ENCODE measurements around the gene CHRD.

The CHRD gene

DNA sequence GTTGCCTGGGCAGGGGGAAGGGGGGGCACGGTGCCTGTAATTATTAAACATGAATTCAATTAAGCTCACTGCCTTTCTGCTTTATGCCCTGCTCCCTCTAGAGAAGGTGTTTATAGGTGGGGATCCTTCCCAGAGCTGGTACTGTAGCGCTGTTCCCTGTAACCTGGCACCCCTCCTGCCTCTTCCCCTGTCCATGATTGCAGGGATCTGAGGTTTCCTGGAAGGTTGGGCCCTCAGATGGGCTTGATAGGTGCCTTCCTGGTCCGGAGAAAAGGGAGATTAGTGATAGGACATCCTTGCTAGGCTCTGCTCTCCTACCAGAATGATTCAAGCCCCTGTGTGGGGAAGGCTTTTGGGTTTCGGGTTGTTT lies 44.6 kb upstream of the CHRD start:
- peaks cover 54% of the 10 kb centered on the region for H3K36me3 ChIP-seq

DNA sequence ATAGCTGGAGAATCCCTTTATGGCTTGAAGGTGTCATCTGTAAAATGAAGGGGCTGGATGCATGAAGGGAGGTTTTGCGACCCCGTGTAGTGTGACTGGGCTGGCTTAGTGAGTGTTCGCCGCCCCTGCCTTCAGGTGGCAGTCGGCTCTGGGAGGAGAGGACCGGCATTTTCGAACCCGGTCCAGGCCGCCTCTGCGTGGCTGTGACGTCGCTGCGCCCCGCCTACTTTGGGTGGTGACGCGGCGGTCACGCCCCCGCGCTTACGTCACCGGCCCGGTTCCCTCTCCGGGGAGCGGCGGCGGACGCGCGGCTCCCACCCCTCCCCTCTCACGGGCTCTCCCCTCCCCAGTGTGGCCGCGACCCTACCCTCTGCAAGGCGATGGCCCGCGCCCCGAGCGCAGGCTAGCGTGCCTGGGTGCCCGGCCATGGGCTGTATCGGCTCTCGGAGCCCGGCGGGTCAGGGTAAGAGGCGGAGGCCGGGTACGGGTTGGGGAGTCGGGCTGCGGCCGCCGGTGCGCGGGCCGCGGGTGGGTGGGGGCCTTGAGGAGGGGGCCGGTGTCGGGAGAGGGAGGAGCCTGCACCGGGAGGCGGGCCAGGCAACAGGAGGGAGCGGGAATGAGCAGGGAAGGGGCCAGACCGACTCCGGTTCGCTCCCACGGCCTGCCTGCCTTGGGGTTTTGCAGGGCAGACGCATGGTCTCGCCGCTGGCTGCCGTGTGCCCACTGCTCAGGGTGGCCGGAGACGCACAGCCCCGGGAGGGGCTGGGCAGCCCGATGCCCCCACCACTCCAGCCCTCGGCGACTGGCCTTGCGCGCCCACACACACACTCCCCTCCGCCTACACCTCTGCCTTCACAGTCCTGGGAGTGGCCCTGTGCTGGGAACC lies 44.0 kb upstream of the CHRD start:
- DNase-seq: peak; percentile 91
- Histone ChIP-seq H3K36me3 (peaks cover 48% of the 10 kb centered on the region), H3K9me3 (ENCODE audit: severe bottlenecking) (no peaks in the 10 kb centered on the region)

More for the DNA sequence above, 44.6 kb upstream of the CHRD start:
- peak overlapping the region; percentile 93 for H3K27ac ChIP-seq
- H3K4me3 ChIP-seq (ENCODE audit: low read depth, low read length): peak overlapping the region; percentile 62; the same call in 1 of the 2 replicates
- H3K9me3 ChIP-seq (ENCODE audit: severe bottlenecking): no peaks in the 10 kb centered on the region
- TF ChIP-seq CTCF (IDR thresholded peaks at IDR 0.05; ENCODE audit: low read depth, low read length): no peak
- DNase-seq: no peak
- H3K27me3 ChIP-seq (ENCODE audit: insufficient read depth, low read depth, severe bottlenecking): no peaks in the 10 kb centered on the region

GRCh38 chr3:184336547-184337398 lies 43.1 kb upstream of the CHRD start:
- H3K9me3 ChIP-seq (ENCODE audit: severe bottlenecking): no peaks in the 10 kb centered on the region
- peaks cover 39% of the 10 kb centered on the region for H3K36me3 ChIP-seq
- peak overlapping the region; percentile 62 for H3K4me3 ChIP-seq (ENCODE audit: low read depth, low read length)
- H3K27ac ChIP-seq: peak overlapping the region; percentile 93
- TF ChIP-seq CTCF (IDR thresholded peaks at IDR 0.05; ENCODE audit: low read depth, low read length): no peak
- no peaks in the 10 kb centered on the region for H3K27me3 ChIP-seq (ENCODE audit: insufficient read depth, low read depth, severe bottlenecking)
- no peak for DNase-seq

More for the DNA sequence above, 44.0 kb upstream of the CHRD start:
- H3K27me3 ChIP-seq (ENCODE audit: insufficient read depth, low read depth, severe bottlenecking): no peaks in the 10 kb centered on the region
- TF ChIP-seq CTCF (IDR thresholded peaks at IDR 0.05; ENCODE audit: low read depth, low read length): no peak
- H3K27ac ChIP-seq: peak overlapping the region; percentile 93
- peak overlapping the region; percentile 62 for H3K4me3 ChIP-seq (ENCODE audit: low read depth, low read length)

DNA sequence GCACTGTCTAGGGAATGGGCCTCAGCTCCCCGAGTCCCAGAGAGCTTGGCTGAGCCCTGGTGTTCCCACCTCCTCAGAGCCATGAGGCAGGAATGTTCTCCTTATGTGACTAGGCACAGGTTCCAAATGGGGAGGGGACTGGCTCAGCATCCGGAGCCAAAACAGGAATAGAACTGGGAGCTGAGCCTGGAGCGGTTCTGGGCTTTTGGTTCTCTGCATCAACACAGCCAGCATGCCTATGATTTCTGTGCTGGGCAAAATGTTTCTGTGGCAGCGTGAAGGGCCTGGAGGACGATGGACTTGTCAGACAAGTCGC lies 42.5 kb upstream of the CHRD start, which contains the start of gene FAM131A:
FAM131A (plus strand) TSS at position 202 of the 316 bp plus-strand sequence; CDS start at position 233, 31 bp downstream.
- Histone ChIP-seq H3K27me3 (ENCODE audit: insufficient read depth, low read depth, severe bottlenecking) (no peaks in the 10 kb centered on the region), H3K4me3 (ENCODE audit: low read depth, low read length) (peak within 1 kb of the TSS; percentile 62), H3K9me3 (ENCODE audit: severe bottlenecking) (no peaks in the 10 kb centered on the region), H3K27ac (peak within 1 kb of the TSS; percentile 93), H3K36me3 (peaks cover 33% of the 10 kb centered on the region)
- DNase-seq: no peak
- no peak for TF ChIP-seq CTCF (IDR thresholded peaks at IDR 0.05; ENCODE audit: low read depth, low read length)

GRCh38 chr3:184337981-184338380 lies 41.9 kb upstream of the CHRD start:
- no peak for DNase-seq
- Histone ChIP-seq H3K9me3 (ENCODE audit: severe bottlenecking) (no peaks in the 10 kb centered on the region), H3K36me3 (peaks cover 27% of the 10 kb centered on the region), H3K27me3 (ENCODE audit: insufficient read depth, low read depth, severe bottlenecking) (no peaks in the 10 kb centered on the region), H3K4me3 (ENCODE audit: low read depth, low read length) (no peak overlapping the region), H3K27ac (no peak overlapping the region)
- TF ChIP-seq CTCF (IDR thresholded peaks at IDR 0.05; ENCODE audit: low read depth, low read length): no peak
